ENCODE data around the gene TEX26.

GRCh38 chr13:30991184-30991583, 58.7 kb downstream of the TEX26 start:
- TF ChIP-seq, protein P1, sequence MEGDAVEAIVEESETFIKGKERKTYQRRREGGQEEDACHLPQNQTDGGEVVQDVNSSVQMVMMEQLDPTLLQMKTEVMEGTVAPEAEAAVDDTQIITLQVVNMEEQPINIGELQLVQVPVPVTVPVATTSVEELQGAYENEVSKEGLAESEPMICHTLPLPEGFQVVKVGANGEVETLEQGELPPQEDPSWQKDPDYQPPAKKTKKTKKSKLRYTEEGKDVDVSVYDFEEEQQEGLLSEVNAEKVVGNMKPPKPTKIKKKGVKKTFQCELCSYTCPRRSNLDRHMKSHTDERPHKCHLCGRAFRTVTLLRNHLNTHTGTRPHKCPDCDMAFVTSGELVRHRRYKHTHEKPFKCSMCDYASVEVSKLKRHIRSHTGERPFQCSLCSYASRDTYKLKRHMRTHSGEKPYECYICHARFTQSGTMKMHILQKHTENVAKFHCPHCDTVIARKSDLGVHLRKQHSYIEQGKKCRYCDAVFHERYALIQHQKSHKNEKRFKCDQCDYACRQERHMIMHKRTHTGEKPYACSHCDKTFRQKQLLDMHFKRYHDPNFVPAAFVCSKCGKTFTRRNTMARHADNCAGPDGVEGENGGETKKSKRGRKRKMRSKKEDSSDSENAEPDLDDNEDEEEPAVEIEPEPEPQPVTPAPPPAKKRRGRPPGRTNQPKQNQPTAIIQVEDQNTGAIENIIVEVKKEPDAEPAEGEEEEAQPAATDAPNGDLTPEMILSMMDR (conservative IDR thresholded peaks at IDR 0.05 in 1 of 2, IDR thresholded peaks at IDR 0.05 in 1 of 2; ENCODE audit: low read depth in 1 of 2, low read length in 2 of 2), result no peak
- TF ChIP-seq EZH2 (IDR thresholded peaks at IDR 0.05; ENCODE audit: low read length, missing control alignments), result no peak

All from fibroblast of lung (primary cell).